Urinary bladder (tissue), 4 donors: Measurements from ENCODE around the gene ANKRD12. TPM values are rescaled to one million over a fixed set of nuclear protein-coding genes. Genes with fewer than 3 reads are reported as not detected.
"Not testable (repeated sequence)": the region's sequence is repeated elsewhere in the genome, so short reads cannot be mapped to it uniquely, and the experiment has no call there.

Experiments
- DNase-seq: peaks from one replicate; pipeline ENCODE4 v3.0.0-alpha.2; 2015; ENCODE audit errors: extremely low spot score
- H3K27ac ChIP-seq: one replicate; pipeline ENCODE4 v1.5.1; 2013; ENCODE audit warnings: low read depth, mild to moderate bottlenecking, moderate library complexity
- H3K36me3 ChIP-seq: one replicate; pipeline ENCODE4 v1.6.1; 2013; ENCODE audit warnings: mild to moderate bottlenecking, moderate library complexity; ENCODE audit not compliant: insufficient read depth
- H3K4me1 ChIP-seq: one replicate; pipeline ENCODE4 v1.6.1; 2013; ENCODE audit warnings: mild to moderate bottlenecking, moderate library complexity; ENCODE audit not compliant: insufficient read depth
- H3K4me3 ChIP-seq: one replicate; pipeline ENCODE4 v1.5.1; 2013; ENCODE audit warnings: low read depth, low read length
- WGBS: extraction: QIAGEN DNeasy Blood & Tissue Kit; methylation state at CpG from one replicate; pipeline ENCODE4 v1.1.7; 2013; 5-methylcytosine and 5-hydroxymethylcytosine counted together
- polyA plus RNA-seq: library from polyadenylated mRNA; stranded (reverse); fragments of 200-250 nt; gene quantifications from one replicate; pipeline ENCODE4 v1.2.3, GENCODE V29; 2013
- total RNA-seq: library from RNA; depleted of rRNA; stranded (reverse); fragments of >200 nt; gene quantifications from one replicate; pipeline ENCODE4 v1.2.3, GENCODE V29; 2014
- donor health status: healthy with polysubstance abuse.
- donor health status: healthy.

ANKRD12 gene
- total and polyA plus RNA-seq, 2 donors, result 12.5 to 65.9 TPM

- WGBS, result 66% methylated on average over 2 of the region's 2 CpGs
- Histone ChIP-seq H3K36me3 (no peaks in the 10 kb centered on the region), H3K4me3 (no peak overlapping the region), H3K4me1 (no peaks in the 10 kb centered on the region), H3K27ac (no peak overlapping the region)
- no peak for DNase-seq
These were observed 3.8 kb downstream of the ANKRD12 start for GRCh38 chr18:9140381-9140780.

- Histone ChIP-seq H3K4me1 (no peaks in the 10 kb centered on the region), H3K36me3 (no peaks in the 10 kb centered on the region), H3K4me3 (no peak overlapping the region), H3K27ac (no peak overlapping the region)
- WGBS, result 96% methylated on average over 2 of the region's 2 CpGs
- no peak for DNase-seq
These were observed 4.4 kb downstream of the ANKRD12 start for GRCh38 chr18:9140984-9141383.

- Histone ChIP-seq H3K4me1 (no peaks in the 10 kb centered on the region), H3K27ac (no peak overlapping the region), H3K36me3 (no peaks in the 10 kb centered on the region), H3K4me3 (no peak overlapping the region)
- DNase-seq, result no peak
- 84% methylated on average over 1 of the region's 1 CpG for WGBS
These were observed 9.6 kb downstream of the ANKRD12 start for GRCh38 chr18:9146224-9146623.

GRCh38 chr18:9147440-9148202 lies 11.0 kb downstream of the ANKRD12 start:
- Histone ChIP-seq H3K27ac (no peak overlapping the region), H3K4me1 (no peaks in the 10 kb centered on the region)

GRCh38 chr18:9148203-9148552 lies 11.6 kb downstream of the ANKRD12 start:
- no peaks in the 10 kb centered on the region for H3K4me1 ChIP-seq

More at GRCh38 chr18:9147440-9148202, 11.0 kb downstream of the ANKRD12 start:
- Histone ChIP-seq H3K36me3 (no peaks in the 10 kb centered on the region), H3K4me3 (no peak overlapping the region)
- no peak for DNase-seq
- 13% methylated on average over 1 of the region's 1 CpG for WGBS

GRCh38 chr18:9150121-9150520 lies 13.5 kb downstream of the ANKRD12 start:
- DNase-seq, result no peak
- Histone ChIP-seq H3K27ac (no peak overlapping the region), H3K36me3 (no peaks in the 10 kb centered on the region), H3K4me1 (no peaks in the 10 kb centered on the region), H3K4me3 (no peak overlapping the region)
- WGBS, result 71% methylated on average over 5 of the region's 5 CpGs

More at GRCh38 chr18:9148203-9148552, 11.6 kb downstream of the ANKRD12 start:
- no peak for DNase-seq
- H3K27ac ChIP-seq, result no peak overlapping the region
- 41% methylated on average over 1 of the region's 1 CpG for WGBS
- H3K36me3 ChIP-seq, result no peaks in the 10 kb centered on the region
- no peak overlapping the region for H3K4me3 ChIP-seq

- DNase-seq, result no peak
- no peak overlapping the region for H3K4me3 ChIP-seq
- no peak overlapping the region for H3K27ac ChIP-seq
- 65% methylated on average over 1 of the region's 1 CpG for WGBS
- H3K4me1 ChIP-seq, result no peaks in the 10 kb centered on the region
- H3K36me3 ChIP-seq, result no peaks in the 10 kb centered on the region
These were observed 16.7 kb downstream of the ANKRD12 start for GRCh38 chr18:9153256-9153655.

GRCh38 chr18:9156604-9157249 lies 20.1 kb downstream of the ANKRD12 start:
- WGBS, result 97% methylated on average over 4 of the region's 4 CpGs
- no peak overlapping the region for H3K4me3 ChIP-seq
- no peaks in the 10 kb centered on the region for H3K36me3 ChIP-seq
- DNase-seq, result no peak
- H3K4me1 ChIP-seq, result no peaks in the 10 kb centered on the region
- no peak overlapping the region for H3K27ac ChIP-seq

- no peak for DNase-seq
- WGBS, result 60% methylated on average over 2 of the region's 2 CpGs
- no peaks in the 10 kb centered on the region for H3K4me1 ChIP-seq
- H3K27ac ChIP-seq, result no peak overlapping the region
- no peaks in the 10 kb centered on the region for H3K36me3 ChIP-seq
- H3K4me3 ChIP-seq, result no peak overlapping the region
These were observed 21.2 kb downstream of the ANKRD12 start for GRCh38 chr18:9157806-9158205.

- H3K4me3 ChIP-seq, result no peak overlapping the region
- no peaks in the 10 kb centered on the region for H3K36me3 ChIP-seq
- H3K27ac ChIP-seq, result no peak overlapping the region
- 95% methylated on average over 4 of the region's 4 CpGs for WGBS
- DNase-seq, result no peak
- no peaks in the 10 kb centered on the region for H3K4me1 ChIP-seq
These were observed 23.4 kb downstream of the ANKRD12 start for GRCh38 chr18:9160014-9160413.

GRCh38 chr18:9162663-9163062 lies 26.1 kb downstream of the ANKRD12 start:
- 97% methylated on average over 4 of the region's 4 CpGs for WGBS
- H3K4me1 ChIP-seq, H3K36me3 ChIP-seq, H3K4me3 ChIP-seq, H3K27ac ChIP-seq, DNase-seq: not testable (repeated sequence)

GRCh38 chr18:9164149-9164548 lies 27.6 kb downstream of the ANKRD12 start:
- not testable (repeated sequence) for H3K4me1 ChIP-seq, DNase-seq, H3K36me3 ChIP-seq, H3K27ac ChIP-seq, H3K4me3 ChIP-seq

- WGBS, result 98% methylated on average over 3 of the region's 3 CpGs
- H3K4me1 ChIP-seq, H3K36me3 ChIP-seq, DNase-seq, H3K27ac ChIP-seq, H3K4me3 ChIP-seq: not testable (repeated sequence)
These were observed 29.3 kb downstream of the ANKRD12 start for GRCh38 chr18:9165883-9166282.

GRCh38 chr18:9169515-9169914 lies 32.9 kb downstream of the ANKRD12 start:
- H3K27ac ChIP-seq, DNase-seq, H3K4me3 ChIP-seq, H3K36me3 ChIP-seq, H3K4me1 ChIP-seq: not testable (repeated sequence)
- 93% methylated on average over 3 of the region's 3 CpGs for WGBS
